GM13977 (cell line): ENCODE measurements around the gene LRCH1.

Experiments used
- DNase-seq: peaks from one replicate; pipeline ENCODE4 v3.0.0; 2012; ENCODE audit warnings: low spot score
- CTCF ChIP-seq: IDR thresholded peaks from 2 replicates; pipeline ENCODE4 v1.5.1; 2012; ENCODE audit warnings: mild to moderate bottlenecking, control low read depth; ENCODE audit not compliant: insufficient read depth; ENCODE audit errors: extremely low read depth, missing control alignments
- in situ Hi-C: fragments of 300-500 bp; cut with MboI; formaldehyde crosslinking; loops from one replicate; pipeline ENCODE4 v1.12.0; 2022; ENCODE audit warnings: low sequenced_read_pairs, low pct_unique_long_range_greater_than_20kb, mixed read lengths, inconsistent platforms; ENCODE audit not compliant: unreplicated experiment

Gene LRCH1

GRCh38 chr13:46519182-46519581 is 33.8 kb upstream of the LRCH1 start:
- no peak for TF ChIP-seq CTCF
- no peak for DNase-seq
- in situ Hi-C loops, result no loop called here

- DNase-seq, result no peak
- TF ChIP-seq CTCF, result no peak
- in situ Hi-C loops, result no loop called here
Measured at GRCh38 chr13:46520166-46520565, 32.8 kb upstream of the LRCH1 start.

- no peak for TF ChIP-seq CTCF
- in situ Hi-C loops, result no loop called here
- DNase-seq, result no peak
Measured at GRCh38 chr13:46521486-46521885, 31.5 kb upstream of the LRCH1 start.

GRCh38 chr13:46521921-46522747 is 30.8 kb upstream of the LRCH1 start:
- TF ChIP-seq CTCF, result no peak
- DNase-seq, result no peak
- in situ Hi-C loops, result no loop called here

- no peak for DNase-seq
- in situ Hi-C loops, result no loop called here
- TF ChIP-seq CTCF, result no peak
Measured at GRCh38 chr13:46522748-46523030, 30.3 kb upstream of the LRCH1 start.

GRCh38 chr13:46523972-46524752 is 28.8 kb upstream of the LRCH1 start:
- no peak for DNase-seq
- in situ Hi-C loops, result no loop called here
- no peak for TF ChIP-seq CTCF
